ENCODE results near the gene PPP1R12C.
A peak's percentile ranks its signal among the peaks of the same experiment; 100 is the strongest.
"Not testable (repeated sequence)": the region's sequence is repeated elsewhere in the genome, so short reads cannot be mapped to it uniquely, and the experiment has no call there.

The PPP1R12C gene

DNA sequence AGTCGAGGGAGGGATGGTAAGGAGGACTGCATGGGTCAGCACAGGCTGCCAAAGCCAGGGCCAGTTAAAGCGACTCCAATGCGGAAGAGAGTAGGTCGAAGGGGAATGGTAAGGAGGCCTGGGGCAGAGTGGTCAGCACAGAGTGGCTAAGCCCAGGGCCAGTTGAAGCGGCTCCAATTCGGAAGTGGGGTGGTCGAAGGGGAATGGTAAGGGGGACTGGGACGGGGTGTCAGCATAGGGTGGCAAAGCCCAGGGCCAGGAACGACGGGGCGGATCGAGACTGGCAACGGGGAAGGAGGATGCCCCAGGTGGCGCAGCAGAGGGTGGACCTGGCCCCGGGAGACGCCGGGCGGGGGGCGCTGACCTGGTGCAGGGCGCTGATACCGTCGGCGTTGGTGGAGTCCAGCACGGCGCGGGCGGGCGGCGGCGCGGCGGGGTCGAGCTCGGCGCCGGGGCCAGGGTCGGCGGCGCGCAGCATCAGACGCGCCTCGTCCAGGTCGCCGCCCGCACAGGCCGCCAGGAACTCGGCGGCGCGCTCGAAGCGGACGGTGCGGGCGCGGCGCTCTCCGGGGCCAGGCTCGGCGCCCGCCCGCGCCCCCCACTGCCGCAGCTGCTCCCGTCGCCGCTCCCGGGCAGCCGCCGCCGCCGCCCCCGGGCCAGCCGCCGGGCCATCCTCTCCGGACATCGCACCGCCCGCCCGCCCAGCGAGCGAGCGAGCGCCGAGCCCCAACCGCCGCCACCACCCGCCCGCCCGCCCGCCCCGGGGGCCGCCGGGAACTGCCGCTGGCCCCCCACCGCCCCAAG is at the start of gene PPP1R12C:
TSS of gene PPP1R12C (minus strand) at position 779 of the 804 bp plus-strand sequence. CDS start at position 685, 94 bp downstream.
- DNase-seq (ENCODE audit: low read depth in 2 of 2), result no peak

DNA sequence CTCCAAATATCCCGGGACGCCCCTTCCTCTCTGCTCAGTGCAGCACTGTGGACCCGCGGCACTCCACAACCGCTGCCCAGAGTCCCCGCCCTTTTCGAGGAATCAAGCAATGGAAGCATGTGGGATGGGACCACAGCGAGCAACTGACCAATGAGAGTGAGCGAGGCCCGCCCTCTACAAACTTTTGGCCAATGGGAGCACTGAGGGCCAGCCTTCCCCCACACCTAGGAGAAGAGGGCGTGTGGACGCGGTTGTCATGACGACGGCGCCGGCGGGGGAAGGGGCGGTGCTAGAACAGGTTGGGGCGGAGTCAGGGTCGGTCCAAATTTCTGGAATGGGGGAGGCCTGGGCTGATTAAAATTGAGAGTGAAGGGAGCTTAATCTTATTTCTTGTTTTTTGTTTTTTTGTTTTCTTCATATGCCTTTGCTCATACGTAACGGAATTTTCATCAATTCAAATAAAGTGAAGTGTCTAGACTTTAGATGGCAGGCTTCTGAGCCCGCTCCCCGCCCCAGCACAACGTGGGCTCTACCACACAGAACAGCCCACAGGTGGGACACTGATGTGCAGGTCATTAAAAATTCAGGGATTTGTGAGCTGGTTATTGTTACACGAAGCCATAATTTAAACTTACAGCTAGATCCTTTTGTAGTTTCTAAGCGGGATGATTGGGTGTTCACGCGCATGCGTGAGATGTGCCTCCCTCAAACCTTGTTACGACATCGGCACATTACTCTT is 49.3 kb upstream of the PPP1R12C start, which contains the start of gene DNAAF3:
TSS of gene DNAAF3 (minus strand) at position 84 of the 739 bp plus-strand sequence. CDS start 200 bp downstream, outside the sequence.
- peak; percentile 65 to 80 for DNase-seq (ENCODE audit: low read depth in 2 of 2)

DNA sequence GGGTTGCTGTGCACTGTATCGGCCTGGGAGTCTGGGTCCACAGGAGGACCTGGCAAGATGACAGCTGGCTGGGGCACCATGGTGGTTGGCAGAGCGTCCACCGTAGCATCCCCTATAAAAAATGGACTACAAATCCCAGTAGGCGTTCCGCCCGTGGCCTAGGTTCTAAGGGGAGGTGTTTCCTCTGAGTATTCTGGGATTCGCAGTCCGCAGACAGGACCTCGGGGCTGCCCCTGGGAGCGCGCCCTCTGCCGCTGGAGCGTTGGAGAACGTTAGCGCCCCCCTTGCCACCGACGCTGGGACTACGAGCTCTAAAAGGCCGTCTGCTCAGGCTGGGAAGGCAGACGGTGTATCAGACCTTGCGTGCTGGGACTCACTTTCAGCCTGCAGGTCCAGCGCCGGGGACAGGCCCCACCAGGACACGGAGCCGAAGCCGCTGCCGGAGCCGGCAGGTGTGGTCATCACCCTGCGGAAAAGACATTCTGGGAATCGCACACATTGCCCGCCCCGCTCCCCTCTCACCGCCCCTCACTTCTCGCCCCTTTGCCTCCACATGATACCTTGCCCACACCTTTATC is 48.6 kb upstream of the PPP1R12C start:
- peak in 1 of 2 donors; percentile 49 for DNase-seq (ENCODE audit: low read depth in 2 of 2)

DNA sequence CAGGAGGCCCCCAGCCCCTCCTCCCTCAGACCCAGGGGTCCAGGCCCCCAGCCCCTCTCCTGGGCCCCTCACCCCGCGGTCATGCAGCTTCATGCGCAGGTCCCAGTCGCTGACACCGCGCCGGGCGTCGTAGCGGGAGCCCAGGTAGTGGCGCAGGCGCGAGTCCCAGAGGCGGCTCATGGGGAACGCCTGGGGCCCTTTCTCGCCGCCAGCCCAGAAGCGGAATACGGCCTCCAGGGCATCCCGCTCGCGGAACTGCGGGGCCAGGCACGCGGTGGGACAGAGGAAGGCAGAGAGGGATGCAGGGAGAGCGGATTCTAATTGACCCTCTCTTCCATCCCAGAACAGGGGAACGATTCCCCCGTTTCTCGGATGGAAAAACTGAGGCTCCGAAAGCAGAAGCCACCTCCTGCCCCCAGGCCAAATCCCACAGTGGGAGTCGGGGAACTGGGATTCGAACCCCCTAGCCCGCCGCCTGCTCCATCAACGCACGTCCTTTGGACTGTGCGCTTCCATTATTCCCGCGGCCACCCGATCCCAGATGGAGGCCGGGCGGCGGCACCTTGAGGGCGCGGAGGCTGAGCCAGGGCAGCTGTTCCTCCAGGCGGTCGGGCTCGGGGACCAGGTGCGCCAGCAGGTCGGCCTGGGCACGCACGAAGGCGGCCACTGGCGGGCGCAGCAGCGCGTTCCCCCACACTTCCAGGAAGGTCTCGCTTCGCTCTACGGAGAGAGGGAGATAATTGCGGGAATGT is 44.3 kb upstream of the PPP1R12C start:
- DNase-seq (ENCODE audit: low read depth in 2 of 2), result no peak

DNA sequence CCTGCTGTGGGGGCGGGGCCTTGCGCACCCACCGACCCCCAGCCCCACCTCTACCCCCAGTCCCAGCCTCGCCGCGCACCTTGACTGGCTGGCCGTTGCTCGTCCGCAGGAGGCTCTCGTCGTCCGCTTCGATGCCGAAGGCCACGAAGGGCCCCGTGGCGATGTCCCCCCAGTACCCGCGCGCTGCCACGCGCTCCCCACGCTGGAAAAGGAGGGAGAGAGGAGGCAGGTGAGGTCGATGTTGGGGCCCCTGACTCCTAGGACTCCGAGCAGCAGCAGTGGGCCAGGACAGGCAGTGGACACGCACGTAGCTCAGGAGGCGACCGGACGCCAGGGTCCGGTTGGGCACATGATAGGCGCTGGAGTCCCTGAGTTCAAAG is 43.5 kb upstream of the PPP1R12C start:
- no peak for DNase-seq (ENCODE audit: low read depth in 2 of 2)

DNA sequence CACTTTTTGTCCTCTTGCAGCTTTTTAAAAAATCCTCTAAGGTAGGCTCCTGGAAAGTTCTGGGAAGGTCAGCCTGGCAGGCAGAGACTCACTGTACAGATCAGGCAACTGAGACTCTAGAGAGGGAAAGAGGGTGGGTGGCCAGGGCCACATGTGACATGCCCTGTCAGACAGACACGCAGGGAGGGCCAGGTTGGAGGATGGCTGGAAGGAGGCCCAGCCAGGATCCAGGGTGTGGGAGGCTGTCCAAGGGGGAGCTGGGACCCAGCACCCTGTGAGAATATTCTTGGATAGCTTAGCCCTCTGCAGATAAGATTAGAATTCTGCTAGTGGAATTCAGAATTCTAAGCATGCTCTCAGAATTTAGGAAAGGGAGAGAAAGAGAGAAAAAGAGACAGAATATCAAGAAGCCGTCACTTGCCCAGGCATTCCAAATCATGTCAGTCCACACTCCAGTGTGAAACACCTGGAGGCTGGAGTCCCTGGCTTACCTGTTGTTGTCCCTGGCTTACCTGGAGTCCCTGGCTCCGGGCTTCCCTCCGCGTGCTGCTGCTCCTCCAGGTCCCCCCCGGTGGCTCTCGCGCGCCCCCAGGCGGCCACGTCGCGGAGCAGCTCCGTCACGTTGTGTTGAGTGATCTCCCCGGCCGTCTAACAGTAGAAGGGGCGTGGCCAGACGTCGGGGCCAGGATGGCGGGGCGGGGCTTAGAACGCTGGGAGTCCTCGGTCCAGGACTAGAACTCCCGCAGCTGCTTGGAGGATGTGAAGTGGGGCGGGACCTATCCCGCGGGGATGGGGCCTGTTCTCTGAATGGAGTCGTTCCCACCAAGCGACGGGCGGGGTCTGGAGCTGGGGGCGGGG is 42.9 kb upstream of the PPP1R12C start:
- peak; percentile 84 to 85 for DNase-seq (ENCODE audit: low read depth in 2 of 2)

DNA sequence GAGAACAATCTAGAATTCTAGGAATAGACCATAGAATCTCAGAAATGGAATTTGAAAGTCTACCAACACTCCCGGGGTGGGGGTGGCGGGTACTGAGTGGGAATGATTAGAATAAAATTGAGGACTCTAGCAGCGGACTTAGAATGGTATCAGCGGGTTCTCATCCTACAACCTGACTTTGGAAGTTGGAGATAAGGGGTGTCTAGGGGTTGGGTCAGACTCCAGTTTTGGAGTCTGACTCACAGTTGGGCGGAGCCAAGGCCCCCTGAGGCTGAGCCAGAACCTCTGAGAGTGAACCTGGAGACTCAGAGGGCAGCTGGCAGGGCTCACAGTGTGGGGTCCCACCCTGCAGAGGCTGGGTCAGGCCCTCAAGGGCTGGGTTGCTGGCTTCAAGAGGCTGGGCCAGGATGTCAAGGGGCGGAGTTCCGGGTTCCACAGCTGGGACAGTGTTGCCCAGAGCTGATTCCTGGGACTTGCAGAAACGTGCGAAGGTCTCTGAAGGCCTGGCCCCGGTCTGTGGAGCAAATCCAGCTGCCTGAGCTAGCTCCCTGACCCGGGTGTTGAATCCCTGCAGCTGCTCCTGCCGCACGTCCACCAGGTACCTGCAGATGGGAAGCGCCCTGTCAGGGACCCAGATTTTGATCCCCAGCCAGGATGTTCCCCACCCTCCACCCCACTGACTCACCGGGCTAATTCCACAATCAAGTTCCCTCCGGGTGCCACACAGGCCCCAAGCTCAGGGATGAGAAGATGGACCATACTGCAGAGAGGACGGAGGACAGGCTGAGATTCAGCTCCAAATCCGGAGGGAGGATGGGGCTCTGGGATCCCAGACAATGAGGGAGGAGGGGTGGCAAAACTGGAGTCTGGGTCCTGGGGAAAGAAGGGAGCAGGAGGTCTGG is 41.7 kb upstream of the PPP1R12C start:
- DNase-seq (ENCODE audit: low read depth in 2 of 2), result no peak

DNA sequence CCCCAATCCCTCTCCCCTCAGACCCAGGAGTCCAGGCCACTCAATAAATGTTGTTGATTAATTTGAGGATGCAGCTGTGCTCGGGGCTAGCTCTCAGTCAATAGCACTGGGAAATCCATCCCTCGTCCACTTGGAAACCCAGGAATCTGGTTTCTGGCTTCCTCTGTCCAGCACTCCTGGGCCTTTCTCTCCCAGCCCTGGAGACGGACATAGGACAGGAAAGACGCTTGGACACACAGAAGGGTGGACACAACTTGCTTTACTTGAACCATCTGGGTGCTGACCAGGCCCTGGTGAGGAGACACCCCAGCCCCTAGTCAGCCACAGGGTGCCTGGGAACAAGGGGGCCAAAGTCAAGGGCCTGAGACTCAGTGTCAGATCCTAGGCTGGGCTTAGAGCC is 41.0 kb upstream of the PPP1R12C start:
- DNase-seq (ENCODE audit: low read depth in 2 of 2), result no peak

DNA sequence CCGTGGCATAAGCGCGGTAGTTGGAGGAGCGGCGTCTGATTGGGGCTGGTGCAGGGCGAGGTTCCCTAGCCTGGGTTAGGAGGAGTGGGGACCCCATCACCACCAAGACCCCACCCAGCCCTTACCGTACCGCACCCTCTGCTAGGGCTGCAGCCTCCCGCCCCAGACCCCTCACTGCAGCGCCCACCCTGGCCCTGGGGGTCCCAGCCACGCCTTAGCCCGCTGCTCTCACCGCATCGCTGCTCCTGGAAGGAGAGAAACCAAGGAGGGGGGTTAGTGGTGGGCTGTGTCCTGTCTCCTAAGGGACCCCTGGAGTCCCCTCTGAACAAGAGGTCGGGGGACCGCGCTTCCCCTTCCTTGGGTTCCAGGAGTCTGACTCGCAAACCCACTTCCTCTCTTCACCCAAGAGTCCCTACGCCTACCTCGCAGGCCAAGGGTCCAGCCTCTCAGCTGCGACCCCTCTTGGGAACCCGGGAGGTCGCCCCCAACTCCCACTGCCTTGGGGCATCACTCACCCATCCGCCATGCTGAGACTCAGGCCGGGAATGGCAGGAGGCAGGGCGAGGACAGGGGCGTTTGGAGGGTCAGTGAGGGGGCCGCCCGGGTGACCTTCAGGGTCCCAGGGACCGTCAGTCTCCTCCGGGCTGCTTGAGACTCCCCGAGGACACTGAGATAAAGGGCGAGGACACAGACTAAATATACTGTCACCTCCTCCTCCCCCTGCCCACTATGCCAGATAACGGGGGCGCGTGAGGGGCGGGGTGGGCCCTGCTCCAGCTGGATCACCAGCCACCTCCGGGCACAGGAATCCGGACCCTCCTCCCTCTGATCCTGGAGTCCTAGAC is 39.8 kb upstream of the PPP1R12C start, which contains the start of gene TNNI3:
TSS of gene TNNI3 (minus strand) at position 669 of the 845 bp plus-strand sequence. CDS start at position 526, 143 bp downstream.
- DNase-seq (ENCODE audit: low read depth in 2 of 2), result no peak

DNA sequence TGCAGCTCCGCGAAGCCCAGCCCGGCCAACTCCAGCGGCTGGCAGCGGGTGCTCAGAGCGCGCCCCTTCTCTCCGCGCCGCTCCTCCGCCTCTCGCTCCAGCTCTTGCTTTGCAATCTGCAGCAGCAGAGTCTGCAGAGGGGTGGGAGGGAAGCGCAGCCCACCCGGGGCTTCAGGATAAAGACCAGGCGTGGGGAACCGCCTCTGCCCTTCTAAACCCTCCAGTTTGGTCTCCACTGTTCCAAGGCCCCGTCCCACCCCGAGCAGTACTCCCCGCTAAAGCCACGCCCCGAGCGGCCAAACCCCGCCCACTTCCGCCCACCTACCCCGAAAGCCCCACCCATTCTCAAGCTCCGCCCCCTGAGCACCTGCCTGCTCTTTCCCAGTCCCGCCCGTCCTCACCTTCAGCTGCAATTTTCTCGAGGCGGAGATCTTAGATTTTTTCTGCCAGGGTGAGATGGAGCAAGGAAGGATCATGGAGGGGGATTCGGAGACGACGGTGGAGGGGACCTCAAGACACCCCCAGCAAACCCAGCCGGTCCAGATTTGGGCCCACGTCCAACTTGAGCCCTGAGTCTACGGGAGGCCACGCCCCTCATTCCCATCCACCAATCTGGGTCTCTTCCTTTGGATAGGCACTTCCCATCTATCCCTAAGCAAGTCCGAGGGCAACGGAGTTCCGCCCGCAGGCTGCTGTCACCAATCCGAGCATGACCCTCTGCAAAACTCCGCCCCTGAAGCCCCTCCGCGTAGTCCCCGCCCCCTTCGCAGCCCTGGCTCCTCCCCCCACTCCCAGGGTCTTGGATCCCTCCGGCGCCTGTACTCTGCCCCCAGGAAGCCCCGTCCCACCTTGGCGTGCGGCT is 39.0 kb upstream of the PPP1R12C start:
- DNase-seq (ENCODE audit: low read depth in 2 of 2), result no peak

DNA sequence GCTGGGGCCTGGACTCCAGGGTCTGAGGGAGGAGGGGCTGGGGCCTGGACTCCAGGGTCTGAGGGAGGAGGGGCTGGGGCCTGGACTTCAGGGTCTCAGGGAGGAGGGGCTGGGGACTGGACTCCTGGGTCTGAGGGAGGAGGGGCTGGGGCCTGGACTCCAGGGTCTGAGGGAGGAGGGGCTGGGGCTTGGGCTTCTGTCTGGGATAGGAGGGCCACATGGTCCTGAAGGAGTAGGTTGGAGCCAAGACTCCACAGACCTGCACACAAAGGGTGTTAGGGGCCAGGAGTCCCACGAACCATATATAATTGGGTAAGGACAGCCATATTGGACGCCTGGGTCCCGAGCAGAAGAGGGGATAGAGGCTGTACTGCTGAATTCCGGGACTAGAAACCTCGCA is 38.3 kb upstream of the PPP1R12C start:
- not testable (repeated sequence) for DNase-seq (ENCODE audit: low read depth in 2 of 2)

DNA sequence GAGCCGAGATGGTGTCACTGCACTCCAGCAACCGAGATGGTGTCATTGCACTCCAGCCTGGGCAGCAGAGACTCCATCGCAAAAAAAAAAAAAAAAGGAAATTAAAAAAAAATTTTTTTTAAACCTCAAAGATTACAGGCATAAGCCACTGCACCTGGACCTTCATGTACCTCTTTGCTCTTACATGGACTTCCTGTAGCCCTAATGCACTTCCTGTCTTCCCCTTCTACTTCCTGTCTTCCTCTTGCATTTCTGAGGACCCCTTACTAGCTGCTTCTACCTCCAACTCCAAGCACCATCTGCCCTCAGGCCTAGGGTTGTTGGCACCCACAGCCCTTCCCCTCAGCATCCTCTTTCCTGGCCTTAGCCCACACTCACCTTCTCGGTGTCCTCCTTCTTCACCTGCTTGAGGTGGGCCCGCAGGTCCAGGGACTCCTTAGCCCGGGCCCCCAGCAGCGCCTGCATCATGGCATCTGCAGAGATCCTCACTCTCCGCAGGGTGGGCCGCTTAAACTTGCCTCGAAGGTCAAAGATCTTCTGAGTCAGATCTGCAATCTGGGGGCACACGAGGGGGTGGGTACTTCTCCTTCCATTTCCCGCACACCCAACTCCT is 36.3 kb upstream of the PPP1R12C start:
- DNase-seq (ENCODE audit: low read depth in 2 of 2), result no peak

DNA sequence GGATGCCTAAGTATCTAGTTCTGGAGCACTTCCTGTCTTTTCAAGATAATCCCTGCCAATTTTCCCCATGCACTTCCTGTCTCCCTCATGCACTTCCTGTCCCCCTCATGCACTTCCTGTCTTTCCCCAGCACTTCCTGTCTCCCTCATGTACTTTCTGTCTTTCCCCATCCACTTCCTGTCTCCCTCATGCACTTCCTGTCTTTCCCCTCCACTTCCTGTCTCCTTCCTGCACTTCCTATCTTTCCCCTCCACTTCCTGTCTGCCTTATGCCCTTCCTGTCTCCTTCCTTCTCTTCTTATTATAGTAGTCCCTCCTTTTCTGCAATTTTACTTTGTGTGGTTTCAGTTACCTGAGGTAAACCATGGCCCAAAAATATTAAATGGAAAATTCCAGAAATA is 34.6 kb upstream of the PPP1R12C start:
- DNase-seq (ENCODE audit: low read depth in 2 of 2), result no peak

DNA sequence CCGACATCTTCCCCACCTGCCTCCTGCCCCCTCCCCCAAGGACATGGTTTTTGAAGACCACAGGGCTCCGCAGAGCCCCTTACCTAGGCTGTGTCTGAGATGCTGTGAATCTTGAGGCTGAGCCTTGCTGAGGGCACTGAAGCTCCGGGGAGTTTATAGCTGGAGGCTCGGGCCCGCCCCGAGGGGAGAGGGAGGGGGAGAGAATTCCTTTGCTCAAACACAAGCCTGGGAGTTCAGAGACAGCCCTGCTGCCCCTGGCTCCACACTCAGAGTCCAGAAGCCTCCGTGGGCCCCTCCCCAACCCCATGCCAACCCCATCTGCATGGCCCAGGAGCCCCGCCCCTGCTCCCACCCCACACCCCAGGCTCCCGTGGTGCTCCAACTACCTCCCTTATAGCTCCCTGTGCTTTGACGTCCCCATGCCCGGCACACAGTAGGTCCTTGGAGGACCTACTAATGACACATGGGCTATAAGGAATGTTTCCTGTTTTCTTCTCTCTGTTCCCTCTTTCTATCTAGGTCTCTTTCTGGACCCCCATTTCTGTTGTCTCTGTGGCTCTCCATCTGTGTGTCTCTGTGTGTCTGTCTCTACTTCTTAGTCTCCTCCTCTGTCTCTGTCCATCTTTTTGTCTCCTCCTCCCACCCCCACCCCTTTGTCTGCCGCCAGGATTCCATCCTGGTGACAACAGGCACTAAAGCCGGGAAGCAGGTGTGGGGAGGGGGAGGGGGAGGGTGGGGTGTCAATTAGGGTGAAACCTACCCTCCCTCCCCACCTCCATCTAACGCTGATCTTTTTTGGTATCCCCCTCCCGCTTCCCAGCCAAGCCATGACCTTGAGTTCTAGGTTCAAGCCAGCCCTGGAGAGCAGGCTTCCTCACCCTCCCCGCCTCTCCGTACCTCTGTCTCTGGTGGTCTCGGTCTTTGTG is 31.9 kb upstream of the PPP1R12C start, which contains the start of gene TNNT1:
TSS of gene TNNT1 (minus strand) at position 129 of the 926 bp plus-strand sequence. CDS start 2,049 bp downstream, outside the sequence.
- DNase-seq (ENCODE audit: low read depth in 2 of 2), result no peak

DNA sequence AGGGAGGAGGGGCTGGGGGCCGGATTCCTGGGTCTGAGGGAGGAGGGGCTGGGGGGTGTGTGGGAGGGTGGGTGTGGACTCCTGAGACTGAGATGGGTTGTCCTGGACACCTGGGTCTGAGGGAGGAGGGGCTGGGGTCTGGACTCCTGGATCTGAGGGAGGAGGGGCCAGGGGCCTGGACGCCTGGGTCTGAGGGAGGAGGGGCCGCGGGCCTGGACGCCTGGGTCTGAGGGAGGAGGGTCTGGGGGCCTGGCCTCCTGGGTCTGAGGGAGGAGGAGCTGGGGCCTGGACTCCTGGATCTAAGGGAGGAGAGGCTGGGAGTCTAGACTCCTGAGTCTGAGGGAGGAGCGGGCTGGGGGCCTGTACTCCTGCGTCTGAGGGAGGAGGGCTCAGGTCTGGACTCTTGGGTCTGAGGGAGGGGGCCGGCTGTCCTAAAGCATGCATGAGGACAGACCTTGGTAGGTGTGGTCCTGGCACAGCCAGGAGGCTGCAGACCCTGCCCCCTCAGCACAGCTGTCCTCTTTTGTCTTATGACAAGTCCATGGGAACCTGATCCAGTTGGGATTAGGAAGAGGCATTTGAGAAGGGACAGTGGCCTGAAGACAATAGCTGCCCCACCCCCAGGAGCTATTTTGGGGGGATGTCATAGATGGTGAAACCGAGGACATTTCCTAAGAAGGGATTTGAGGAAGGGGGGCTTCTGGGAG is 30.3 kb upstream of the PPP1R12C start:
- DNase-seq (ENCODE audit: low read depth in 2 of 2), result no peak
